HepG2 (cell line): Measurements from ENCODE around the gene PSMG3. TPM values are rescaled to one million over a fixed set of nuclear protein-coding genes. Genes with fewer than 3 reads are reported as not detected.

ENCODE experiments used
- ATAC-seq: fragments of 200-7000 bp; cut with Tn5 transposase; 3 replicates; pipeline ENCODE4 v1.9.1; 2020; ENCODE audit warnings: mild to moderate bottlenecking, moderate library complexity
- BruUV-seq: library from RNA; stranded (reverse); fragments of 400-500 nt; replicated peaks from 2 replicates; lab custom pipeline; 2021; lab: Mats Ljungman, UMichigan
- CTCF ChIA-PET: fragments of 300-600 bp; formaldehyde crosslinking; extraction: SDS; loops from one replicate; lab custom pipeline; 2021; ENCODE audit warnings: low total read pairs, inconsistent platforms, low intra/inter-chr PET ratio; lab: Yijun Ruan, JAX
- POLR2A ChIA-PET: fragments of 350-600 bp; sonication (Branson Sonifier 250); formaldehyde crosslinking; loops from one replicate; lab custom pipeline; 2020; ENCODE audit warnings: antibody characterized with exemption, inconsistent platforms; lab: Yijun Ruan, JAX
- DNase-seq: peaks from one replicate; pipeline ENCODE4 v3.0.0-alpha.2; 2015; ENCODE audit warnings: low spot score
- FAIRE-seq: peaks from 3 replicates; lab custom pipeline; 2011; peaks lifted over from hg19 to GRCh38; lab: Jason Lieb, UNC
- H2AFZ ChIP-seq: one replicate; pipeline ENCODE4 v1.6.1; 2011; ENCODE audit warnings: low read length, inconsistent platforms
- H3K27ac ChIP-seq: fragments of 300-600 bp; 3 replicates; pipeline ENCODE4 v1.8.0; 2011; ENCODE audit warnings: mixed run types, mild to moderate bottlenecking, mixed read lengths, low read length, inconsistent platforms; ENCODE audit not compliant: insufficient read depth; ENCODE audit errors: extremely low read length
- H3K27me3 ChIP-seq, 2 experiments: fragments of 200-600 bp in 1 of 2; 2 replicates in 1 of 2; 3 replicates in 1 of 2; pipeline versions ENCODE4 v1.6.0 to v1.8.0; 2011; ENCODE audit warnings: low read length in 2 of 2, mild to moderate bottlenecking in 2 of 2, moderate library complexity in 2 of 2, inconsistent platforms in 1 of 2; ENCODE audit not compliant: insufficient read depth in 2 of 2, control insufficient read depth in 1 of 2
- H3K36me3 ChIP-seq, 2 experiments: fragments of 200-600 bp in 1 of 2; replicated peaks in 1 of 2; 2 replicates in 1 of 2; 3 replicates in 1 of 2; pipeline versions ENCODE4 v1.5.1 to v1.8.0; 2011; ENCODE audit warnings: low read length in 2 of 2, inconsistent platforms in 1 of 2; ENCODE audit not compliant: insufficient read depth in 2 of 2, control insufficient read depth in 1 of 2
- H3K4me1 ChIP-seq: 2 replicates; pipeline ENCODE4 v1.5.1; 2012; ENCODE audit warnings: low read length, inconsistent platforms; ENCODE audit not compliant: insufficient read depth
- H3K4me2 ChIP-seq: 2 replicates; pipeline ENCODE4 v1.6.0; 2011; ENCODE audit warnings: low read depth, low read length, inconsistent platforms
- H3K4me3 ChIP-seq, 3 experiments: fragments of 200-600 bp in 1 of 3; sonication (generic), shearing (Covaris generic) in 1 of 3; replicated peaks in 1 of 3; 2 replicates each; pipeline ENCODE4 v1.5.1; 2011 to 2016; ENCODE audit warnings: low read length in 3 of 3, inconsistent platforms in 2 of 3, low read depth in 2 of 3, mild to moderate bottlenecking in 2 of 3, control low read depth in 1 of 3, mixed read lengths in 1 of 3; ENCODE audit not compliant: insufficient read depth in 1 of 3
- H3K79me2 ChIP-seq: one replicate; pipeline ENCODE4 v1.6.1; 2011; ENCODE audit warnings: low read length, inconsistent platforms; ENCODE audit not compliant: insufficient read depth
- H3K9ac ChIP-seq: 2 replicates; pipeline ENCODE4 v1.6.0; 2011; ENCODE audit warnings: mild to moderate bottlenecking, low read depth, low read length, inconsistent platforms; ENCODE audit not compliant: insufficient read depth
- H3K9me3 ChIP-seq: 2 replicates; pipeline ENCODE4 v1.5.1; 2012; ENCODE audit warnings: mild to moderate bottlenecking, low read length
- H4K20me1 ChIP-seq: 2 replicates; pipeline ENCODE4 v1.6.0; 2011; ENCODE audit warnings: inconsistent platforms, mild to moderate bottlenecking, low read length, moderate library complexity; ENCODE audit not compliant: insufficient read depth
- ATF2 ChIP-seq: sonication (generic); formaldehyde crosslinking; IDR thresholded peaks from 2 replicates; pipeline ENCODE4 v1.4.0; 2020; ENCODE audit warnings: missing genetic modification reagents
- HNRNPL ChIP-seq: fragments of 200-400 bp; formaldehyde crosslinking; IDR thresholded peaks from 2 replicates; pipeline ENCODE4 v1.6.1; 2017; ENCODE audit warnings: mild to moderate bottlenecking, low read depth, low read length
- SNRNP70 ChIP-seq: fragments of 200-400 bp; formaldehyde crosslinking; IDR thresholded peaks from 2 replicates; pipeline ENCODE4 v1.6.1; 2017; ENCODE audit warnings: mild to moderate bottlenecking, low read depth, low read length, moderate library complexity
- WGBS: methylation state at CpG from one replicate; pipeline ENCODE4 v1.1.6; 2017; ENCODE audit warnings: low lambda C conversion rate; 5-methylcytosine and 5-hydroxymethylcytosine counted together
- in situ Hi-C: cut with HindIII; loops from 2 replicates; pipeline ENCODE4 v1.10.0; 2017; ENCODE audit warnings: low pct_unique_long_range_greater_than_20kb; ENCODE audit not compliant: extremely low pct_ligation_motif_present
- intact Hi-C: fragments of 100-400 bp; cut with micrococcal nuclease; formaldehyde crosslinking; loops from one replicate; pipeline ENCODE4 v1.10.0; 2022; ENCODE audit not compliant: unreplicated experiment
- polyA plus RNA-seq, 8 experiments: library from polyadenylated mRNA; depleted of rRNA in 3 of 8; stranded (reverse) in 7 of 8; unstranded in 1 of 8; fragments of >200 nt; fragmentation: Illumina TruSeq in 4 of 8; extraction: Trizol in 4 of 8; gene quantifications; 2 replicates each; pipeline versions ENCODE4 v1.2.1 to v1.2.3, GENCODE V29; 2011 to 2016; ENCODE audit warnings: low read depth in 4 of 8, missing spikeins in 1 of 8, mixed read lengths in 1 of 8; ENCODE audit not compliant: insufficient read depth in 1 of 8
- total RNA-seq, 5 experiments: library from RNA; depleted of rRNA; stranded (reverse); fragments of >200 nt; fragmentation: Illumina TruSeq; extraction: Trizol; gene quantifications; 2 replicates each; pipeline ENCODE4 v1.2.3, GENCODE V29; 2016; ENCODE audit warnings: low read depth in 1 of 5

PSMG3 gene
- total and polyA plus RNA-seq, 2 of the 13 experiments (the other 11 are each of a cell fraction or from before 2014, with no cell fraction given): 29.6 to 48.4 TPM

DNA sequence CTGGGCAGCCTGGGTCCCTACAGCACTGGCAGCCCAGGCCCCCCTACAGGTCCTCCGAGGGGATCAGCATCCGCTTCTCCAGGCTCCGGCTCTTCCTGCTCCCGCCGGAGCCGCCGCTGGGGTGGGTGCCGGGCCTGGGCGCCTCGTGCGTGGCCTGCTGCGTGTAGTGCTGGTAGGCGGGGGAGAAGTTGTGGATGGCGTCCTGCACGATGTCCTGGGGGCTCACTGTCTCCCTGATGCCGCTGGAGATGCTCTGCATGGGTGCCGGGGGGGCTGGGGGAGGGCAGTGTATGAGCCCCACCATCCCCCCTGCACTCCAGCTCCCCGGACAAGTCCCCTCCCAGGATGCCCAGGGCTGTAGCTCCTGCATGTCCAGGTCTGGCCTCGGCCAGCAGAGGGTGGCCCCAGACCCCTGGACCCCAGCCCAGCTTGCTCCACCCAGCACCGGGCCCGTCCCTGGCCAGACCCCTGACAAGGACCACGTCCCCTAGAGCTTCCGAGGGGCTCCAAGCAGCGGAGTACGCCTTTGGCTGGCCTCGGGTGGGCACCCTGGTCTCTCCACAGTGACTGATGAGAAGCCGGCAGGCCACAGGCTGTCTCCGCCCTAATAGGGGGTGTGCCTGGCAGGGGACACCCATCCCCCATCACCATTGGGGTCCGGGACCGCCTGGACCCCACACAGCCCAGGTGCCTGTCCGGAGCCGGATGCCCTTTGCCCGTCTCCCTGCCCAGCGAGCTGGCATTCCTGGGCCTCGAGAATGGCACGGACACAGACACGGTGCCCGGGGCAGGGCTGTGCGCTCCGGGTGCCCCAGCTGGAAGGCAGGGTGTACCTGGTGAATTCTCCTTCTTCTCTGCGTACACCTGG is 22.7 kb downstream of the PSMG3 start:
- BruUV-seq: no TSS peak
- intact Hi-C loops: no loop called here
- no peak for DNase-seq

More for the DNA sequence above, 22.7 kb downstream of the PSMG3 start:
- FAIRE-seq: no peak
- TF ChIP-seq HNRNPL: peak; percentile 55; the same call in 1 of the 2 replicates
- TF ChIP-seq SNRNP70: no peak
- no peak for TF ChIP-seq ATF2 (CRISPR knock-in tag)
- H3K4me3 ChIP-seq: no peak overlapping the region
- H3K9me3 ChIP-seq: no peaks in the 10 kb centered on the region
- H3K27ac ChIP-seq: no peak overlapping the region
- ChIA-PET POLR2A (interaction anchor here (1.3 kb wide), 1 partner anchor 9 kb away, joined by 4 read pairs; the partner anchor contains the start of gene TMEM184A), CTCF (no interaction called here)
- ATAC-seq: no peak
- in situ Hi-C loops: no loop called here
- H2AFZ ChIP-seq: no peak overlapping the region
- no peak overlapping the region for H3K4me2 ChIP-seq
- H3K4me1 ChIP-seq: no peaks in the 10 kb centered on the region
- H4K20me1 ChIP-seq: no peaks in the 10 kb centered on the region
- H3K27me3 ChIP-seq: no peaks in the 10 kb centered on the region
- no peak overlapping the region for H3K9ac ChIP-seq
- 98% methylated on average over 15 of the region's 41 CpGs for WGBS
- no peaks in the 10 kb centered on the region for H3K79me2 ChIP-seq
- peaks cover 5 to 10% of the 10 kb centered on the region in 2 experiments; a peak in 3 of 5 replicates for H3K36me3 ChIP-seq
